Measurements from ENCODE around the gene TST.
A peak's percentile ranks its signal among the peaks of the same experiment; 100 is the strongest.

Gene TST

DNA sequence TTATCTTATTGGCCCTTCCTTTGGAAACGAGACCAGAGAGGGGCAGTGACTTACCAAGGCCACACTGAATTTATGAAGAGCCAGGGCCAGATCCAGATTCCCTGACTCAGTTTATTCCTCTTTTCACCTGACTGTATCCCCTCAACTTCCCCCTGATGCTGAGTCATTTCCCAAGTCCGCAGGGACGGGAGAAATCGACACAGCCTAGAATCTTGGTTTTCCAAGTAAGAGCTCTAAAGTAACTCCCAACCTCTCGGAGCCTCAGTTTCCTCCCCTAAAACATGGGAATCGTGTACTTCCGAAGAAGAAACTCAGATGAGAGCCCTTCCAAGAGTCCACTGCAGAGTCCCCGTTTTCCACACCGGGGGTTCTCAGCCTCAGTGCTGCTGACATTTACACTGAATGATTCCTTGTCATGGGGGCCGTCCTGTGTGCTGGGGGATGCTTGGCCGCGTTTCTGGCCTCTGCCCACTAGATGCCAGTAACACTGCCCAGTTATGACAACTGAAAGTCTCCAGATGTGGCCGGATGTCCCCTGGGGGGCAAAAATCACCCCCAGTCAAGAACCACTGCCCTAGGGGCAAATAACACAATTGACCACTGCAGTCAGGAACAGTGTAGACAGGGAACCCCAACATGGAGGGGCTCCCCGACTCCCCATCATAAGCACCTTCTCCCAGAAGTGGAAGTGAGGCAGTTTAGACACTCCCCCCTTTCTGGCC lies 11.5 kb upstream of the TST start:
- DNase-seq: no peak

DNA sequence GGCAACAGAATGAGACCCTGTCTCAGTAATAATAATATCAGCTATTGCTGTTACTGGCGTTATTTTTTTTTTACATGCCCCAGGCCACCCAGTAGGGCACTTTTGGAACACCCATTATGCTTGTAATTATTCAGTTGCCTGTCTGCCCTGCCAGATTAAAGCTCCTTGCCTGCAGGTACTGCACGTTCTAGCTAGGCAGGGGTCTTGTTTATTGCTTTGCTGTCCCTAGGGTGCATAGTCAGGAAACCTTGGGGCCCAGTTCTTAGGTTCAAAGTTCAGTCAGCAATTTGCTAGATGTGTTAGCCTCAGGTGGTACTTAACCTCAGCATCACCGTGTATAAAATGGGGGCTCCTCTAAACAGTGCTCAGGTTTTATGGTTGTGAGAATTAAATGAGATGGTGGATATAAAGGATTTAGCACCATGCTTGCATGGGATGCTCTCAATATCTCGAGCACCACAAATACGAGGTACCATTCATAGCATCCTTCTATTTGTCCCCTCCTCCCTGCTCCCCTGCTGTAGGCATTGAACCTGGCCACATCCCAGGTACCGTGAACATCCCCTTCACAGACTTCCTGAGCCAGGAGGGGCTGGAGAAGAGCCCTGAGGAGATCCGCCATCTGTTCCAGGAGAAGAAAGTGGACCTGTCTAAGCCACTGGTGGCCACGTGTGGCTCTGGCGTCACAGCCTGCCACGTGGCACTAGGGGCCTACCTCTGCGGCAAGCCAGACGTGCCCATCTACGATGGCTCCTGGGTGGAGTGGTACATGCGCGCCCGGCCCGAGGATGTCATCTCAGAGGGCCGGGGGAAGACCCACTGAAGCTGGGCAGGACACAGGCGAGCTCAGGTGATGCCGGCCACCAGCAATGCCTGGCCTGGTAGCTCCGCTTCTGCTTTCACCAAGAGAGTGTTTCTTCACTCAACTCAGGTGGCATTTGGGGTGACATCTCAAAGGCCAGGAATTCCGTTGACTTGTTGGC lies 9.7 kb upstream of the TST start:
- DNase-seq: no peak

DNA sequence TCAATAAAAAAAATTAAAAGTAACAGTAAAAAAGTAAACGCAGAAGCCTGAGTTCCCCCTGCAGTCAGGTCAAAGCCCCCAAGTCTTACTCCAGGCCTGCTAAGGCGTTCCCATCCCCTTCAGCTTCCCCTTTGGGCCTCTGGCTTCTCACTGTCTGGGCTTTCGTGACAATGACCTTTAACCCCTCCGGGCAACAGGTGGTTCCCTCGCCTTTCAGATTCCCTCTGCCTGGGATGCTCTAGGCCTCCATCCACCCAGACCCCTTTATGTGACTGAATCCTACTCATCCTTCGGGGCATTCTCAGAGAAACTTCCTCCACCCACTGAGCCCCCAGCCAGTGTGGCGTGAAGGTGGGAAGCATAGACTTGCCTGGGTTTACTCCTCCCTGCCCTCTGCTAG lies 8.3 kb upstream of the TST start:
- no peak for DNase-seq

GRCh38 chr22:37026325-37026724 lies 7.1 kb upstream of the TST start:
- no peak for DNase-seq

GRCh38 chr22:37025500-37026070 lies 6.3 kb upstream of the TST start:
- no peak for DNase-seq

- DNase-seq: no peak
Measured at GRCh38 chr22:37024339-37025157, 5.3 kb upstream of the TST start.

DNA sequence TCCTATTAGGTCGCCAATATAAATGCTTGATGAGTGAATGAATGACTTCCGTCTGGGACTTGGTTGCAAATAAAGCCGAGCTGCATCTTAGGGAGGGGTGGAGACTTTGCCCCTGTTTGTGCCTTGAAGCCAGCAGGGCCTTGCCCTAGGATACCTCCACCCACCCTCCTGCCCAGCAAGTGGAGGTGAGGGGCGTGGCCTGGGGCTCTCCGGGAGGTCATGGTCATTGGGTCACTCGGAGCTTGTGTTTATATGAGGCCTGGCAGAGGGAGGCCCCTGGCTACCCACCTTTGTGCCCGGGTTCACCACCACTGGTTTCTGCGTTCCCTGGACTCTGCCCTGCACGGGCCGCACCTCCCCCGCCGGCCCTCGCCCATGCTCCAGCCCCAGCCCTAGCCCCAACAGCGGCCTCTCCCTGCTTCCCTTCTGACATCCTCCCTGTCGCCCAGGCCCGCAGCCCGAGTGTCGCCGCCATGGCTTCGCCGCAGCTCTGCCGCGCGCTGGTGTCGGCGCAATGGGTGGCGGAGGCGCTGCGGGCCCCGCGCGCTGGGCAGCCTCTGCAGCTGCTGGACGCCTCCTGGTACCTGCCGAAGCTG lies 4.6 kb upstream of the TST start:
- DNase-seq: no peak

GRCh38 chr22:37022483-37023337 lies 3.5 kb upstream of the TST start:
- no peak for DNase-seq

- DNase-seq: no peak
Measured at GRCh38 chr22:37021710-37022482, 2.6 kb upstream of the TST start.

- DNase-seq: no peak
Measured at GRCh38 chr22:37021041-37021440, 1.8 kb upstream of the TST start.

DNA sequence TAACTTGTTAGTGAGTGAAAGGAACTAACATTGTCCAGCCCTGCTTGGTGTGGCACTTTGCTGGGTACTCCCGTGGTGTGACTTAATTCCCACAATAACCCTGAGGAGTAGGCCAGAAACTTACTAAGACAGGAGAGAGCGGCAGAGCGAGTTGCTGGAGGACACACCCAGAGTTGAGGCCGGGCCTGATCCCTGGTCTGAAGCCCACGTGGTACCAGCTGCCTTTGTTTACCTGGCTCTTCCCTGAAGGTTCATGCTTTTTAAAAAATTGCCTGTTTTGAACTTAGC lies 889 bp upstream of the TST start:
- no peak for DNase-seq

DNA sequence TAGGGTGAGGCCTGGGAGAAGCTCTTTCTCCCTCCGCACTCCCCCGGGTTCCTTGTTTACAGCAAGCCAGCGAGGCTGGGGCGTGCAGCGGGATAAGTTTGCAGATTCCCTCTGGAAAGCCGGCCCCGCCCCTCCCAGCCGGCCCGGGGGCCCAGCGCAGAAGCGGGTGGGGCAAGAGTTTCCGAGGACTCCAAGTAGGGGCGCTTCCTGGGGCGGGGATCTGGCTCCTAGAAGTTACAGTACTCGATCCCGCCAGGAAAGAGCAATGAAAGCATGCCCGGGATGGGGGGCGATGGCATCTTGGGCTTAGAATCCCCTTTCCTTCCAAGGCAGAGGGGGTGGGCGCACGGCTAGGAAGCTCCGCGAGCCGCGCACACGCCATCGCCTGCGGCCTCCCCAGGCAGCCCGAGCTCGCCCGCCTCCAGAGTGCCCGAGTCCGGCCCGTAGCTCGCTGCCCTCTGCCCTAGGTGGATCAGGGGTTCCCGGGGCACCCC lies 385 bp downstream of the TST start:
- DNase-seq: peak; percentile 13

DNA sequence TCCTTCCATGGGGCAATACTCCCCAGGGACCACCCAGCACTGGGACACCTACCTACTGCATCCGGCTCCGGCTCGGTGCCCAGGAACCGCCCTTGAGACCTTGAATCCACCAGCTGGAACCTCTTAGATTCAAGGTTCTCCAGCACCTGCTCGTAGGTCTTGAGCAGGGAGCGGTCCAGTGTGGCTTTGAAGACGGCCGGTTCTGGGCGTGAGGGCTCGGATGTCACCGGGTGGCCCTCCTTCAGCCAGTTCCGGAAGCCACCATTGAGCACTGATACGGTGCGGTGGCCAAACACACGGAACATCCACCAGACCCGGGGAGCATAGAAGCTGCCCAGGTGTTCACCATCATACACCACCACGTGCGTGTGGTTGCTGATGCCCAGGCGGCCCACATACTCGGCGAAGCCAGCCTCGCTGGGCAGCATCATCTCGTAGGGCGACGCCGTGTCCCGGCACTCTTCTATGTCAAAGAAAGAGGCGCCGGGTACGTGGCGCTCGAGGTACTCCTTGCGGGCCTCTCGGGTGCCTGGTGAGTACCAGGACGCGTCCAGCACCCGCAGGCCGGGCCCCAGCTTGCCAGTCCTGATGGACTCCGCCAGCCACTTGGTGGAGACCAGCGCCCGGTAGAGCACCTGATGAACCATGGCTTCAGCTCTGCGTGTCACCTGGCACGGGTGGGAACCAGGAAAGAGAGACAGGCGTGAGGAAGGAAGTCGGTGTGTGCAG lies 997 bp downstream of the TST start:
- DNase-seq: no peak

- no peak for DNase-seq
Measured at GRCh38 chr22:37017356-37017755, 1.9 kb downstream of the TST start.

DNA sequence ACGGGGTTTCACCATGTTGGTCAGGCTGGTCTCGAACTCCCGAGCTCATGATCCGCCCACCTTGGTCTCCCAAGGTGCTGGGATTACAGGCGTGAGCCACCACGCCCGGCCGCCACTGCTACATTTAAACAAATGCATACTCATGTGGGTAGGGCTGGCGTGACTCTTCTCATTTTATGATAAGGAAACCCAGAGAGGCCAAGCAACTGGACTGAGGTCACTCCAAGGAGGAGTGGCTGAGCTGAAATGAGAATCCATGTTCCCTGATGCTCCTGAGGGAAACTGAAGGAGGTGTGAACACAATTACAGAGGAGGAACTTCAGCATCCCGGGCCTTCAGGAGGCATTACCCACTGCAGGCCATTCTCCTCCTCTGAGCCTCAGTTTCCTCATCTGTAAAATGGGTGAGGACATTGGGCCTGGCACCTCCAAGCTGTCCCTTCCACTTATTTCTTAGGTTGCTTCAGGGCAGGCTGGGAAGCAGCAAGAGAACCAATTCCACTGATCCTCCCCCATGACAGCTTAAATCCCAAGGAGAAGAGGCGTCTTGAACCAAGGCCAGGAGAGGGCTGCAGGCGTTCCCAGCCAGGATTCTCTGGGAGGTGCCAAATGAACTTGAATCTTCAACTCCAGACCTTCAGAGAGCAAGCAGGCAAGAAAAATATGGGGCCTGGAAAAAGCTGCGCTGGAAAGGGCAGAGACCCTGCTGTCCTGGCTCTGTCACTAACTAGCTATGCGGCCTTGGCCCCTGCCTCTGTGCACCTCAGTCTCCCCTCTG lies 2.9 kb downstream of the TST start:
- no peak for DNase-seq

GRCh38 chr22:37015587-37015878 lies 3.7 kb downstream of the TST start:
- DNase-seq: no peak

GRCh38 chr22:37014835-37015586 lies 4.2 kb downstream of the TST start:
- DNase-seq: no peak

DNA sequence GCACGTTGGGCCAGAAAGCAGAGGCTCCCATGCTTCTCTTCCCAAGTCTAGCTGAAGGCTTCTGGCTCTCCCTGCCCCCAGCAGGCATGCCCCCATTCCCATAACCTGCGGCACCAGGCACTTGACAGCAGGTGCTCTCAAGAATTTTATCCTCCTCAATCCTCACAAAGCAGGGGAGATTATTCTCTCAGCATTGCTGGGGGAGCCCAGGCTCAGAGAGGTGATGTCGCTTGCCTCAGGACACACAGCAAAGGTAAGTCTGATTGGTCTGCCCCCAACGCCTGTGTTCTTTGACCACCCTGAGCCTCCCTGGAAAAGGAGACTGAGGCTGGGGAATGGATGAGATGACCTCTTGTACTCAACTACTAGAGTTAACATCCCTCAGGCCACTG lies 4.8 kb downstream of the TST start:
- DNase-seq: no peak

- no peak for DNase-seq
Measured at GRCh38 chr22:37012956-37013355, 6.3 kb downstream of the TST start.

Measured in NCI-H526 treated with DMSO at 0.1 percent for 48 hours (cell line).